Hypothalamus (tissue), 51 donors: Measurements from ENCODE around the gene MYL7.

ENCODE experiments used
- DNase-seq, 51 donors: peaks; one replicate each; lab custom pipeline; 2025; lab: John Stamatoyannopoulos, UW

MYL7 gene

GRCh38 chr7:44103923-44104859 lies 36.9 kb downstream of the MYL7 start, which contains the start of gene AEBP1:
TSS of gene AEBP1 (plus strand) at chr7:44104345. CDS start at chr7:44104666, 321 bp downstream.
- peak in 2 of 51 donors; percentile 20 to 36 for DNase-seq

- no peak for DNase-seq
Measured at GRCh38 chr7:44103566-44103922, 37.6 kb downstream of the MYL7 start.

DNA sequence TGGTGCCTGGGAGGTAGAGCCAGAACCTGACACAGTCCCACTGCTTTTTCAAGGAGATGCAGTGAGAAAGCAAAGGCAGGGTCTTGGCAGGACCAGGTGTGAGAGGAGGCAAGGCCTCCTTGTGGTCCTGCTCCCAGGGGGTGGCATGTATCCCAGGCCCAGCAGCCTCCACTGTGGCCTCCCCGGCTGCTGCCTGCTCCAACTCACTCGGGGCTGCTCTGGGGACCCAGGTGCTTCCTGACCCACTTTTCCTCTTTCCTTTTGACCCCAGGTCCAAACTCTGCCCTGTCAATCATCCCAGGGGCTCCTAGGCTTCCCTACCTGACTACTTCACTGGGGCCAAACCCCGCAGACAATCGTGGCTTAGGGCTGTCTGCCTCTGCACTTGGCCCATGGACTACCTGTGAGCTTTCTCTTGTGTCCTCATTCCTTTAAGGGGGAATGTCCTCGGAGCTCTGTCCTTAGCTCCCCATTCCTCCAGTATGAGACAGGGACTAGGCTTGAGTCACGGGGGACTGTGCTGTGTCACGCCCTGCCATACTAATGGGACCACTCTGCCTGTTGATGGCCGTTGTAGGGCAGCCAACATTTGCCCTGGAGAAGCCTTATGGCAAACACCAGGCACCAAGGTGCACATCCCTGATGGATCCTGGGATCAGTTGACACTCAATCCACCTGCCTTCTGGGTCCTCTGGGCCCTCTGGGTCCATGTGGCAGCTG lies 38.1 kb downstream of the MYL7 start:
- DNase-seq = no peak

DNA sequence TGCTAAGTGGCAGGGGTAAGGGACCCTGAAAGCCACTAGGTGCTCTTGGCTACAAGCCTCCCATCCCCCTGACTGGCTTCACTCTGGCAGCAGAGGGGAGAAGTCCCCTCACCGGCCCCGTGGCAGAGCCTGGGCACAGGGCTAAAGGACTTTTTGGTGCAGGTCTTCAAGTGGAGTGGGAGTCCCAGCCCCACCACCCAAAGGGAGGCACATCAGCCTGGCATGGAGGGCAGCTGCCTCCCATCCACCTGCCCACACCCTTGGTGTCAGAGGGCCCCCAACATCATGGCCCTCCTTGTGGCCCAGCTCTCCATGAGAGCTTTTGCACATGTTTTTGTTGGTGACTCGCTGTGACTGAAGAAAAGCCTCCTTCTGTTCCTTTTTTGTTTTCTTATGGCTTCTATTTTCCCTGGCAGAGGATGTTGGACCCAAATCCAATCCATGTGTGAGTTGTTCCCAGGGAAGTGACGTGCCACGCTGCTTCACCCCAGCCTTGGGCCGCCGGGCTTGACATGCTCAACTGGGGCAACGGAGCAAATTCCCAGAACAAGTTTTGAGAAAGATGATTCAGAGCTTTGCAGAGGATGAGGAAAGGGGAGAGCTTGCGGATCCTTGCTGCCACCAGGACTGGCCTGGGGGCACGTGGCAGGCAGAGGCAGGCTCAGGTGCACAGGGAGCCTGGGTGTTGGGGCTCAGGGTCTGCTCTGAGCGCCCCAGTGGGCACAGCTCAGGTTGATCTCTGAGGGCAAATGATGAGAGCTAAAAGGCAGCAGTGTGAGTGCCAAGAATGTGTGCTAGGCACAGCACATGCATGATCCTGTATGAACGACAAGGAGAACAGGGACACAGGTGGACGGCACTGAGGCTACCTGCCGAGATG lies 38.9 kb downstream of the MYL7 start:
- DNase-seq = peak in 17 of 51 donors; percentile 7 to 70 (median 32)

- DNase-seq = no peak
Measured at GRCh38 chr7:44101303-44101965, 39.7 kb downstream of the MYL7 start.

- peak in 10 of 51 donors; percentile 12 to 71 (median 38) for DNase-seq
Measured at GRCh38 chr7:44100458-44101302, 40.5 kb downstream of the MYL7 start.

DNA sequence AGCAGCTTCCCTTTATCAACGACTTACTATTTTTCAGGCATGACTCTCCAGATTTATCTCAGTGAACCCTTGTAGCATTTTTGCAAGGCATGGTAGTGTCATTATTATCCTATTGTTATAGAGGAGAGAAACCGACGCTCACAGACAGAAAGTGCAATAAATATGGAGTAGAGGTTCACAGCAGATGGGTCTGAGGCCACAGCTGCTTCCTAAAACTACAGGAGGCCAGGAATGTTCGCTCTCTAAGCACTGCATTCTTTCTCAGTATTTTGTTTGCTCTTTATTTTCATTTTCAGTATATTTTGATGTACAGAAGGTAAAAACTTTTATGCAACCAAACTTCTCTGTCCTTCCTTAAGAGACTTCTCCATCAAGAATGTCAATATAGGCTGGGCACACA lies 41.5 kb downstream of the MYL7 start:
- DNase-seq = no peak

- no peak for DNase-seq
Measured at GRCh38 chr7:44098092-44099068, 42.8 kb downstream of the MYL7 start.

DNA sequence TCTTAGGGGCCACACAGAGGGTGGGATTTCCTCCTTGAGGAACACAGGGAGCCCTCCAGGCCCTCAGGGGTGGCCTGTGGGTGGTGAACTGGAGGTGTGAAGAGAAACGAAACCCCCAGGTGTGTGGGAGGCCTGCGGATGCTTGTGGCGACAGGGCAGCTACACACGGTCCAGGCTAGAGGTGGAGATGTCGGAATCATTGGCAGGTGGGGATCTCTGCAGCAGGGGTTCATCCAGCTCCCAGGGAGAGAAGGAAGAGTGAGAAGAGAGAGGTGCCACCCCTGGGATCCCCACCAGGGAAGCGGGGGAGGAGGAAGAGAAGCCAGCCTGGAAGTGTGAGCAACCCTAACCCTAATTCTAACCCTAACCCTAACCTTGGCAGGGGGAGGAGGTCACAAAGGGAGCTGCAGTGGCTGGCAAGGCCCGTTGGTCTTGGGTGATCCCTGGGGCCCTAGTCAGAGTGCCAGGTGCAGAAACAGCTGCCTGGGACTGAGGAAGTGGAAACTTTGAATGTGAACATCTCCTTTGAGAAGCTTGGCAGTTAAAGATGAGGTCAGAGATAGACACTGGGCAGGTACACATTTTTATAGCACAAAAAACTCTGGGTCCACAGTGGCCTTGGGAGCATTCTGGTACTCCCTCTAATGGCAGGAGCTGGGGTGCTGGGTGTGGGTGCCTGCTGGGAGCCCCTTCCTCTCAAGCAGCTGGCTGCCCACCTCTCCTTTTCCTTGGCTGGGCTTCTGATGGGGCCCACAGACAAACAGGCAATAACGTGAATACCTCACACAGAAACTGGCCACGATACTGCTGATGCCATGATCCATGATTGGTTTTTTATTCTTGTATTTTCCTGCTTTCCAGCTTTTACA lies 43.8 kb downstream of the MYL7 start:
- DNase-seq = no peak

DNA sequence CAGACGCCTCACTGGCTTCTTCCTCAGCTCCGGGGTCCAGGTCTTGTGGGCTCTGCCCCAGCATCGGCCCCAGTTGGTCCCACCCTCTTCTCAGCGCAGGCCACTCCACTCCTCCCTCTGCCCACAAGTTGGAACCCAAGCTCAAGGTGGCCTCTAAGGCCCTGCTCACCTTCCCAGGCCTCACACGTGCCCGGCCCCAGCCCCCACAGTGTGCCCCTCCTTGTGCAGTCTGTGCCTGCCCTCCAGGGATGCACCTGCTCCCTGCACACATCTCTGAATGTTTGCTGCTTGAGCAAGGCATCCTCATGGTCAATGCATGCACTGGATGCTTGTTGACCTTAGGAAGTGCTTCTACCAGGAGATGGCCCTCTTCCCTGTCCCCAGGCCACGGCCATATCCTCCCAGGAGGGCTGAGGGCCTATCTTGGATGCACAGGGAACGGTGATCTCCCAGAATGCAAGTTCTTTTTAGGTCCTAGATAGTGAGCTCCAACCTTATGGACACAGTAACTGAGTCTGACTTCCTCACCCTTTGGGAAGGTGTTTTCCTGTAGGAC lies 44.7 kb downstream of the MYL7 start:
- no peak for DNase-seq

DNA sequence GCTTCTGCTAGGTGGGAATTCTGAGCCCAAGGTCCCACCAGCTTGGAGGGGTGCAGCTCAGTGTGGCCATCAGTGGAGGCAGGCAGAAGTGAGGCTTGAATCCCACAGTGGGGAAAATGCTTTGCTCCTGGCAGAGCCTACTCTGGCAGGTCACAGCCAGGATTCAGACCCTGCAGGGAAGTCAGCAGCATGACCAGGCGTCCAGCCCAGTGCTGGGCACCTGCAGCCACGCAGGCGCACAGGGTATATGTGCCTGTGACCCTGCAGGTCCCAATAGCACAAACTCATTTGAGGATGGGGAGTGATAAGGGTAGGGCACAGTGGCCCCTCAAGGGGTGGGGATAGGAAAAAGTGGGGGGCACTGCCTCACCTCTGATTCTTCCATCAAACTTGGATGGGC lies 45.4 kb downstream of the MYL7 start:
- DNase-seq = no peak

DNA sequence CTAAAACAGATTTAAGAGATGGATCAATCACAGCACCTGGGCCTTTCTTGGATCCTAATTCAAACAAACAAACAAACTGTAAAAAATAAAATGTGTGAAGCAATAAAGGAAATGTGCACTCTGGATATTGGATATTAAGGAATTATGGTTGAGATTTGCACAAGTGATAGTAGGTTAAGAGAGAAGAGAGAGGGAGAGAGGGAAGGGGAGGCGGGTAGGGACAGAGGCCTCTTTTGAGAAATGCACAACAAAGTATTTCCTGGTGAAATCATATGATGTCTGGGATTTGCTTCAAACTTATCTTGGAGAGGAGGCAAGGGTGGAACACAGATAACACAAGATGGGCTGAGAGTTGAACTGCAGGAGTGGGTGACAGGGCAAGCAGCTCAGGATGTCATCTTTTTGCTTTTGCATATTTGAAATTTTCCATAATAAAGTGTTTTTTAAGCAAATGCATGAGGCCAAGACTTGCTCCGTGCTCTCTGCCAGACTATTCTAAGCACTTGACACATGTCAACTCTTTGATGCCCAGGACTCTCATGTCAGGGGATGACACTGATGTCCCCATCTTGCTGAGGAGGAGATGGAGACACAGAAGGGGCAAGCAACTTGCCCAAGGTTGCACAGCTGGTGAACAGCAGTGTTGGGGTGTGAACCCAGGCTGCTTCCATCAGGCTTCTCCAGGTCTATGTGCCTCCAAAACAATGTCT lies 46.1 kb downstream of the MYL7 start:
- DNase-seq = no peak

GRCh38 chr7:44094365-44094764 lies 46.8 kb downstream of the MYL7 start:
- no peak for DNase-seq

DNA sequence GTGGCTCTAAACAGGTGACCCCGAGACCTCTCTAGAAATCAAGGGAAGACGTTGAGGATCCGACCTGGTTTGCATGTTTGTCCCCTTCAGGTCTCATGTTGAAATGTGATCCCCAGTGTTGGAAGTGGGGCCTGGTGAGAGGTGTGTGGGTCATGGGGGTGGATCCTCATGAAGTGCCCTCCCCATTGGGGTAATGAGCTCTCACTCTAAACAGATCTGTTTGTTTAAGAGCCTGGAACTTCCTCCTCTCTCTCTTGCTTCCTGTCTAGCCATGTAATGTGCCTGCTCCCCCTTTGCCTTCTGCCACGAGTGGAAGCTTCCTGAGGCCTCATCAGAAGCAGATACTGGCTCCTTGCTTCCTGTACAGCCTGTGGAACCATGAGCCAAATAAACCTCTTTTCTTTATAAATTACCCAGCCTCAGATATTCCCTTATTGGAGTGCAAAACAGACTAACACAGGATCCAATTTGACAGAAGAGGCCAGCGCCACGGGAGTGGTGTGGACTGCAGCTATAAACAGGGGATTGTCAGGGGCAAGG lies 48.0 kb downstream of the MYL7 start:
- no peak for DNase-seq
